Loucy (cell line): ENCODE measurements around the gene DTX1.

Source experiments
- H2AFZ ChIP-seq: fragments of 200-600 bp; sonication (generic); 2 replicates; pipeline ENCODE4 v1.6.0; 2016; ENCODE audit warnings: antibody characterized with exemption, mild to moderate bottlenecking, low read length, moderate library complexity
- H3F3A ChIP-seq: fragments of 200-600 bp; 2 replicates; pipeline ENCODE4 v1.6.0; 2016; ENCODE audit warnings: antibody characterized with exemption, low read depth, mild to moderate bottlenecking
- H3K27me3 ChIP-seq: fragments of 200-600 bp; sonication (generic); 2 replicates; pipeline ENCODE4 v1.6.1; 2014; ENCODE audit warnings: low read length, mild to moderate bottlenecking; ENCODE audit not compliant: insufficient read depth, poor library complexity, severe bottlenecking
- H3K36me3 ChIP-seq: fragments of 200-600 bp; sonication (generic); 2 replicates; pipeline ENCODE4 v1.6.1; 2016; ENCODE audit warnings: low read length; ENCODE audit not compliant: insufficient read depth
- H3K4me1 ChIP-seq: fragments of 200-600 bp; sonication (generic); 2 replicates; pipeline ENCODE4 v1.5.1; 2014; ENCODE audit warnings: low read length, mild to moderate bottlenecking; ENCODE audit not compliant: insufficient read depth, poor library complexity, severe bottlenecking
- H3K4me2 ChIP-seq: fragments of 200-600 bp; sonication (generic); 2 replicates; pipeline ENCODE4 v1.6.0; 2014; ENCODE audit warnings: antibody characterized with exemption, low read length, low read depth, mild to moderate bottlenecking; ENCODE audit not compliant: poor library complexity, severe bottlenecking
- H3K4me3 ChIP-seq: fragments of 200-600 bp; sonication (generic); 2 replicates; pipeline ENCODE4 v1.5.1; 2014; ENCODE audit warnings: low read length, mild to moderate bottlenecking, mixed read lengths; ENCODE audit not compliant: poor library complexity, severe bottlenecking
- H3K79me2 ChIP-seq: fragments of 200-600 bp; sonication (generic); 2 replicates; pipeline ENCODE4 v1.6.1; 2014; ENCODE audit warnings: low read length; ENCODE audit not compliant: insufficient read depth
- H3K9ac ChIP-seq: fragments of 200-600 bp; sonication (generic); 2 replicates; pipeline ENCODE4 v1.6.0; 2014; ENCODE audit warnings: mild to moderate bottlenecking, low read depth, low read length, moderate library complexity; ENCODE audit not compliant: poor library complexity, severe bottlenecking
- H3K9me2 ChIP-seq: fragments of 200-600 bp; sonication (generic); replicated peaks from 2 replicates; pipeline ENCODE4 v1.6.1; 2016; ENCODE audit warnings: low read depth, low read length, mixed read lengths
- H3K9me3 ChIP-seq: fragments of 200-600 bp; sonication (generic); 2 replicates; pipeline ENCODE4 v1.6.1; 2014; ENCODE audit warnings: mild to moderate bottlenecking, antibody characterized with exemption, low read length, low read depth; ENCODE audit not compliant: insufficient read depth
- H4K20me1 ChIP-seq: fragments of 200-600 bp; sonication (generic); 2 replicates; pipeline ENCODE4 v1.6.0; 2014; ENCODE audit warnings: antibody characterized with exemption, low read length, mild to moderate bottlenecking; ENCODE audit not compliant: insufficient read depth, poor library complexity, severe bottlenecking
- CTCF ChIP-seq: fragments of 200-600 bp; sonication (generic); conservative IDR thresholded peaks from 2 replicates; pipeline ENCODE4 v1.5.1; 2014; ENCODE audit warnings: mild to moderate bottlenecking, antibody characterized with exemption, low read length
- EZH2phosphoT487 ChIP-seq: fragments of 200-600 bp; IDR thresholded peaks from 2 replicates; pipeline ENCODE4 v1.6.1; 2018; ENCODE audit warnings: antibody characterized with exemption, mild to moderate bottlenecking, moderate library complexity, borderline replicate concordance

Gene DTX1

DNA sequence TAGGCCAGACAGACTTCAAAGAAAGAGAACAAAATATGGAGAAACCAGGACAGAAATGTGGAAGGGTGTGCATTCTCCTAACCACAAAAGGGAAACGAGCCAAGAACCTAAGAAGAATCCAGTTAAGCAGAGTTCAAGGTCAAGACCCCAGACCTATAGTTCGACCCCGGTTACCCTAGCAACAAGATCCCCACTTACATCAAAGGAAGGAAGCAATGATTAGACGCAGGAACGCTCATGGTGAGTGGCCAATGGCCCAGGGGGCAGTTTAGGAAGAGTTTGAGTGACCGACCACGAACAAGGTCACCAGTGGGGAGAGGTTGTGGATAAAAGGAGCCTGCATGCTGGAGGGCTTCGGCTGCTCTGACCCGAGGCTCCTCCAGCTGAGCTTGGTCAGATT lies 42.0 kb upstream of the DTX1 start:
- H3K9me3 ChIP-seq: no peaks in the 10 kb centered on the region
- H3K79me2 ChIP-seq: no peaks in the 10 kb centered on the region
- H3K36me3 ChIP-seq: no peaks in the 10 kb centered on the region
- no peak overlapping the region for H3K4me3 ChIP-seq
- no peaks in the 10 kb centered on the region for H3K4me1 ChIP-seq
- TF ChIP-seq CTCF: no peak
- TF ChIP-seq EZH2phosphoT487: no peak
- H3K27me3 ChIP-seq: no peaks in the 10 kb centered on the region
- no peaks in the 10 kb centered on the region for H3K9me2 ChIP-seq
- no peaks in the 10 kb centered on the region for H3F3A ChIP-seq
- H4K20me1 ChIP-seq: no peaks in the 10 kb centered on the region
- no peak overlapping the region for H2AFZ ChIP-seq
- H3K9ac ChIP-seq: no peak overlapping the region
- H3K4me2 ChIP-seq: no peak overlapping the region

- Histone ChIP-seq H3K4me2 (no peak overlapping the region), H3K27me3 (no peaks in the 10 kb centered on the region), H2AFZ (no peak overlapping the region), H3K36me3 (no peaks in the 10 kb centered on the region), H3K4me1 (no peaks in the 10 kb centered on the region), H3K4me3 (no peak overlapping the region), H3K9ac (no peak overlapping the region), H3F3A (no peaks in the 10 kb centered on the region), H3K9me3 (no peaks in the 10 kb centered on the region), H3K79me2 (no peaks in the 10 kb centered on the region), H3K9me2 (no peaks in the 10 kb centered on the region), H4K20me1 (no peaks in the 10 kb centered on the region)
- TF ChIP-seq CTCF (no peak), EZH2phosphoT487 (no peak)
These were observed 39.7 kb upstream of the DTX1 start for GRCh38 chr12:113016796-113017195.

DNA sequence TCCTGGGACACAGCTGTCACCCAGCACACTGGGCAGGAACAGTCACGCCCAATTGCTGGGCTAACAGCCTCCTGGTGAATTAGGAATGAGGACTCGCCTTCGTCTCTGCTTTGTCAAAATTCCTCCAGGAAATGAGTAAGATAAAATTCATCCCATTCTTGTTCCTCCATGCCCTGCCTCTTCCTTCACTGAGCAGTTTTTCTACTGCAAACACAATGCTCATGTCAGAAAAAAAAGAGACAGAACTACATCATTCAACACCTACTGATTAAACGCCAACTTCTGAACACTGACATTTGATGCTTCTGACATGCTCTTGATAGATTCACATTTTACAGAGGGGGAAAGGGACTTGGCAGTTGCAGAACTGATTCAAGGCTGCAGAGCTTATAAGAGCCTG lies 37.5 kb upstream of the DTX1 start:
- no peak overlapping the region for H3K4me2 ChIP-seq
- H3K36me3 ChIP-seq: no peaks in the 10 kb centered on the region

More for the DNA sequence above, 37.5 kb upstream of the DTX1 start:
- Histone ChIP-seq H4K20me1 (no peaks in the 10 kb centered on the region), H3K79me2 (no peaks in the 10 kb centered on the region), H3K4me3 (no peak overlapping the region), H3K9ac (no peak overlapping the region), H3F3A (no peaks in the 10 kb centered on the region), H3K27me3 (no peaks in the 10 kb centered on the region), H3K9me2 (no peaks in the 10 kb centered on the region), H3K9me3 (no peaks in the 10 kb centered on the region), H2AFZ (no peak overlapping the region), H3K4me1 (no peaks in the 10 kb centered on the region)
- TF ChIP-seq CTCF: no peak
- no peak for TF ChIP-seq EZH2phosphoT487
